Gastroesophageal sphincter (tissue), 3 donors: ENCODE measurements around the gene SMDT1.

ENCODE experiments used
- POLR2A ChIP-seq, 2 donors: fragments of 450-650 bp; IDR thresholded peaks; one replicate each; pipeline ENCODE4 v1.6.1; 2017; ENCODE audit warnings: antibody characterized with exemption in 2 of 2, mild to moderate bottlenecking in 2 of 2, moderate library complexity in 1 of 2
- TF ChIP-seq, protein P1 (sequence below), 4 experiments: fragments of 200-600 bp in 2 of 4; fragments of 450-650 bp in 2 of 4; sonication (generic) in 1 of 4; IDR thresholded peaks; one replicate each; pipeline ENCODE4 v1.5.1; 2017 to 2019; ENCODE audit warnings: antibody characterized with exemption in 4 of 4, mild to moderate bottlenecking in 2 of 4, moderate library complexity in 2 of 4

DNA sequence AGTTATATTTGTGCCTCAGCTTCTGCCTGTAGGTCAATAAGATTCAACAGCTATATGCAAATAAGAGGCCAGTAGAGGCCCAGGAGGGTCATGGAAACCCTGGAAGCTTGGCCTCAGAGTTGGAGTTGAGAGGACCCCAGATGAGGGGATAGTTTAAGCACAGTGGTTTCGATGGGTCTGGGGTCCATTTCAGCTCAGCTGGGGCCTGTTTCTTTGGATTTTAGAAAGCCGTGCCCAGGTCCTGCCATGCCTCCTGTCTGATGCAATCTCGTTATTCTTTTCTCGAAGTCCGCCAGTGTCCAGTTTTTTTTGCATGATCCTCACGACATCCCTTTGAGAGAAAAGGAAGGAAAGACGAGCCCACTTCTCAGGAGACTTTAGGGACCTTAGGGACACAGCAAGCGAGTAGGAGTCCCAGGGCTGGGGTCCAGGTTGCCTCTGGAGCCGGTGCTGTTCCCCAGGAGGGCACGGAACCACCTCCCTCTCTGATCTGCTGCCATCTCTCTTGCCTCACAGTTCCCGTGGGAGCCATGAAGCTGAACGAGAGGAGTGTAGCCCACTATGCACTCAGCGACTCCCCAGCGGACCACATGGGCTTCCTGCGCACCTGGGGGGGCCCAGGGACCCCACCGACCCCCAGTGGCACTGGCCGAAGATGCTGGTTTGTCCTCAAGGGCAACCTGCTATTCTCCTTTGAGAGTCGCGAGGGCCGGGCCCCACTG, 2.6 kb upstream of the SMDT1 start:
- TF ChIP-seq, protein P1, sequence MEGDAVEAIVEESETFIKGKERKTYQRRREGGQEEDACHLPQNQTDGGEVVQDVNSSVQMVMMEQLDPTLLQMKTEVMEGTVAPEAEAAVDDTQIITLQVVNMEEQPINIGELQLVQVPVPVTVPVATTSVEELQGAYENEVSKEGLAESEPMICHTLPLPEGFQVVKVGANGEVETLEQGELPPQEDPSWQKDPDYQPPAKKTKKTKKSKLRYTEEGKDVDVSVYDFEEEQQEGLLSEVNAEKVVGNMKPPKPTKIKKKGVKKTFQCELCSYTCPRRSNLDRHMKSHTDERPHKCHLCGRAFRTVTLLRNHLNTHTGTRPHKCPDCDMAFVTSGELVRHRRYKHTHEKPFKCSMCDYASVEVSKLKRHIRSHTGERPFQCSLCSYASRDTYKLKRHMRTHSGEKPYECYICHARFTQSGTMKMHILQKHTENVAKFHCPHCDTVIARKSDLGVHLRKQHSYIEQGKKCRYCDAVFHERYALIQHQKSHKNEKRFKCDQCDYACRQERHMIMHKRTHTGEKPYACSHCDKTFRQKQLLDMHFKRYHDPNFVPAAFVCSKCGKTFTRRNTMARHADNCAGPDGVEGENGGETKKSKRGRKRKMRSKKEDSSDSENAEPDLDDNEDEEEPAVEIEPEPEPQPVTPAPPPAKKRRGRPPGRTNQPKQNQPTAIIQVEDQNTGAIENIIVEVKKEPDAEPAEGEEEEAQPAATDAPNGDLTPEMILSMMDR (IDR thresholded peaks at IDR 0.05), result no peak
- no peak for TF ChIP-seq POLR2A (IDR thresholded peaks at IDR 0.05)
